GM19467 (cell line): Measurements from ENCODE around the gene MYOZ2.
A peak's percentile ranks its signal among the peaks of the same experiment; 100 is the strongest.

Experiments used
- ATAC-seq: cut with Tn5 transposase; IDR thresholded peaks from one replicate; pipeline ENCODE4 v1.9.1; 2021; ENCODE audit warnings: mild to moderate bottlenecking, moderate library complexity; ENCODE audit not compliant: unreplicated experiment

The MYOZ2 gene

GRCh38 chr4:119190354-119190753 is 54.7 kb downstream of the MYOZ2 start:
- ATAC-seq, result no peak

GRCh38 chr4:119191505-119191904 is 55.9 kb downstream of the MYOZ2 start:
- no peak for ATAC-seq

GRCh38 chr4:119197772-119198212 is 62.2 kb downstream of the MYOZ2 start:
- ATAC-seq, result no peak

GRCh38 chr4:119204916-119205315 is 69.3 kb downstream of the MYOZ2 start:
- ATAC-seq, result no peak

GRCh38 chr4:119205690-119206089 is 70.1 kb downstream of the MYOZ2 start:
- ATAC-seq, result no peak

- ATAC-seq, result no peak
These were observed 70.5 kb downstream of the MYOZ2 start for GRCh38 chr4:119206178-119206577.

- ATAC-seq, result no peak
These were observed 71.4 kb downstream of the MYOZ2 start for GRCh38 chr4:119207051-119207450.

GRCh38 chr4:119209077-119209476 is 73.4 kb downstream of the MYOZ2 start:
- no peak for ATAC-seq

GRCh38 chr4:119209586-119209985 is 74.0 kb downstream of the MYOZ2 start:
- no peak for ATAC-seq

- ATAC-seq, result no peak
These were observed 75.1 kb downstream of the MYOZ2 start for GRCh38 chr4:119210775-119211174.

GRCh38 chr4:119211867-119212233 is 76.2 kb downstream of the MYOZ2 start:
- ATAC-seq, result peak; percentile 12

GRCh38 chr4:119212234-119212963 is 76.8 kb downstream of the MYOZ2 start, which contains the start of gene USP53:
USP53 (plus strand) TSS chr4:119212713; CDS start chr4:119239760, 27,047 bp downstream.
- peak; percentile 95 for ATAC-seq

- ATAC-seq, result peak; percentile 46
These were observed 77.5 kb downstream of the MYOZ2 start for GRCh38 chr4:119212964-119213606.

GRCh38 chr4:119218093-119218492 is 82.5 kb downstream of the MYOZ2 start:
- no peak for ATAC-seq

GRCh38 chr4:119221412-119221811 is 85.8 kb downstream of the MYOZ2 start:
- no peak for ATAC-seq

- no peak for ATAC-seq
These were observed 92.1 kb downstream of the MYOZ2 start for GRCh38 chr4:119227690-119228089.

- no peak for ATAC-seq
These were observed 92.8 kb downstream of the MYOZ2 start for GRCh38 chr4:119228406-119228805.

GRCh38 chr4:119229908-119230687 is 94.5 kb downstream of the MYOZ2 start:
- ATAC-seq, result no peak

- no peak for ATAC-seq
These were observed 95.9 kb downstream of the MYOZ2 start for GRCh38 chr4:119231491-119231890.

GRCh38 chr4:119232286-119232685 is 96.7 kb downstream of the MYOZ2 start:
- ATAC-seq, result no peak

GRCh38 chr4:119233191-119233590 is 97.6 kb downstream of the MYOZ2 start:
- no peak for ATAC-seq

- ATAC-seq, result no peak
These were observed 98.1 kb downstream of the MYOZ2 start for GRCh38 chr4:119233750-119234149.
